CD4-positive, alpha-beta T cell treated with Interleukin-2 at 100 ng/mL for 4 hours (primary cell): Measurements from ENCODE around the gene LRRC34.
A peak's percentile ranks its signal among the peaks of the same experiment; 100 is the strongest.

Source experiments
- DNase-seq: peaks from one replicate; pipeline ENCODE4 v3.0.0-alpha.2; 2020; ENCODE audit warnings: low spot score

LRRC34 gene

GRCh38 chr3:169764882-169765612 lies 47.7 kb downstream of the LRRC34 start, which contains the start of gene TERC:
Gene TERC (minus strand): TSS chr3:169765060.
- DNase-seq = peak; percentile 97

- peak; percentile 63 for DNase-seq
Observed at GRCh38 chr3:169764312-169764881, 48.3 kb downstream of the LRRC34 start.

GRCh38 chr3:169760479-169760878 lies 52.2 kb downstream of the LRRC34 start:
- DNase-seq = no peak

GRCh38 chr3:169759256-169759655 lies 53.4 kb downstream of the LRRC34 start:
- peak; percentile 61 for DNase-seq

- no peak for DNase-seq
Observed at GRCh38 chr3:169758359-169758994, 54.2 kb downstream of the LRRC34 start.

GRCh38 chr3:169755488-169755887 lies 57.2 kb downstream of the LRRC34 start:
- no peak for DNase-seq

- no peak for DNase-seq
Observed at GRCh38 chr3:169754711-169755110, 58.0 kb downstream of the LRRC34 start.

GRCh38 chr3:169751875-169752274 lies 60.8 kb downstream of the LRRC34 start:
- DNase-seq = no peak

- no peak for DNase-seq
Observed at GRCh38 chr3:169750665-169751064, 62.0 kb downstream of the LRRC34 start.

- peak; percentile 17 for DNase-seq
Observed at GRCh38 chr3:169748670-169749069, 64.0 kb downstream of the LRRC34 start.

- no peak for DNase-seq
Observed at GRCh38 chr3:169746924-169747323, 65.8 kb downstream of the LRRC34 start.

- no peak for DNase-seq
Observed at GRCh38 chr3:169744366-169745054, 68.2 kb downstream of the LRRC34 start.
